Measurements from ENCODE around the gene AQP2.

GRCh38 chr12:49961993-49962764 lies 11.6 kb downstream of the AQP2 start:
- TF ChIP-seq POLR2A (IDR thresholded peaks at IDR 0.05) (no peak), CTCF (IDR thresholded peaks at IDR 0.05 in 4 of 5, conservative IDR thresholded peaks at IDR 0.05 in 1 of 5) (no peak)
